ENCODE measurements around the gene TMUB2. TPM values are rescaled to one million over a fixed set of nuclear protein-coding genes. Genes with fewer than 3 reads are reported as not detected.

TMUB2 gene
- total and polyA plus RNA-seq, 2 of the 13 experiments (the other 11 are each of a cell fraction or from before 2014, with no cell fraction given), result 26.9 to 50.8 TPM

GRCh38 chr17:44137891-44138709 lies 48.7 kb upstream of the TMUB2 start (continued):
- TF ChIP-seq PAXIP1 (CRISPR knock-in tag; conservative IDR thresholded peaks at IDR 0.05), result peak; percentile 69; the same call in 1 of the 2 replicates
- TF ChIP-seq, protein P1, sequence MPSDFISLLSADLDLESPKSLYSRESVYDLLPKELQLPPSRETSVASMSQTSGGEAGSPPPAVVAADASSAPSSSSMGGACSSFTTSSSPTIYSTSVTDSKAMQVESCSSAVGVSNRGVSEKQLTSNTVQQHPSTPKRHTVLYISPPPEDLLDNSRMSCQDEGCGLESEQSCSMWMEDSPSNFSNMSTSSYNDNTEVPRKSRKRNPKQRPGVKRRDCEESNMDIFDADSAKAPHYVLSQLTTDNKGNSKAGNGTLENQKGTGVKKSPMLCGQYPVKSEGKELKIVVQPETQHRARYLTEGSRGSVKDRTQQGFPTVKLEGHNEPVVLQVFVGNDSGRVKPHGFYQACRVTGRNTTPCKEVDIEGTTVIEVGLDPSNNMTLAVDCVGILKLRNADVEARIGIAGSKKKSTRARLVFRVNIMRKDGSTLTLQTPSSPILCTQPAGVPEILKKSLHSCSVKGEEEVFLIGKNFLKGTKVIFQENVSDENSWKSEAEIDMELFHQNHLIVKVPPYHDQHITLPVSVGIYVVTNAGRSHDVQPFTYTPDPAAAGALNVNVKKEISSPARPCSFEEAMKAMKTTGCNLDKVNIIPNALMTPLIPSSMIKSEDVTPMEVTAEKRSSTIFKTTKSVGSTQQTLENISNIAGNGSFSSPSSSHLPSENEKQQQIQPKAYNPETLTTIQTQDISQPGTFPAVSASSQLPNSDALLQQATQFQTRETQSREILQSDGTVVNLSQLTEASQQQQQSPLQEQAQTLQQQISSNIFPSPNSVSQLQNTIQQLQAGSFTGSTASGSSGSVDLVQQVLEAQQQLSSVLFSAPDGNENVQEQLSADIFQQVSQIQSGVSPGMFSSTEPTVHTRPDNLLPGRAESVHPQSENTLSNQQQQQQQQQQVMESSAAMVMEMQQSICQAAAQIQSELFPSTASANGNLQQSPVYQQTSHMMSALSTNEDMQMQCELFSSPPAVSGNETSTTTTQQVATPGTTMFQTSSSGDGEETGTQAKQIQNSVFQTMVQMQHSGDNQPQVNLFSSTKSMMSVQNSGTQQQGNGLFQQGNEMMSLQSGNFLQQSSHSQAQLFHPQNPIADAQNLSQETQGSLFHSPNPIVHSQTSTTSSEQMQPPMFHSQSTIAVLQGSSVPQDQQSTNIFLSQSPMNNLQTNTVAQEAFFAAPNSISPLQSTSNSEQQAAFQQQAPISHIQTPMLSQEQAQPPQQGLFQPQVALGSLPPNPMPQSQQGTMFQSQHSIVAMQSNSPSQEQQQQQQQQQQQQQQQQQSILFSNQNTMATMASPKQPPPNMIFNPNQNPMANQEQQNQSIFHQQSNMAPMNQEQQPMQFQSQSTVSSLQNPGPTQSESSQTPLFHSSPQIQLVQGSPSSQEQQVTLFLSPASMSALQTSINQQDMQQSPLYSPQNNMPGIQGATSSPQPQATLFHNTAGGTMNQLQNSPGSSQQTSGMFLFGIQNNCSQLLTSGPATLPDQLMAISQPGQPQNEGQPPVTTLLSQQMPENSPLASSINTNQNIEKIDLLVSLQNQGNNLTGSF (CRISPR knock-in tag; IDR thresholded peaks at IDR 0.05), result no peak
- TF ChIP-seq SMARCE1 (IDR thresholded peaks at IDR 0.05; ENCODE audit: borderline replicate concordance), result no peak
- no peak for TF ChIP-seq NR1H2 (CRISPR knock-in tag; IDR thresholded peaks at IDR 0.05; ENCODE audit: borderline replicate concordance, low read depth)
- TF ChIP-seq ZBTB46 (CRISPR knock-in tag; IDR thresholded peaks at IDR 0.05; ENCODE audit: borderline replicate concordance), result no peak
- TF ChIP-seq, protein P2, sequence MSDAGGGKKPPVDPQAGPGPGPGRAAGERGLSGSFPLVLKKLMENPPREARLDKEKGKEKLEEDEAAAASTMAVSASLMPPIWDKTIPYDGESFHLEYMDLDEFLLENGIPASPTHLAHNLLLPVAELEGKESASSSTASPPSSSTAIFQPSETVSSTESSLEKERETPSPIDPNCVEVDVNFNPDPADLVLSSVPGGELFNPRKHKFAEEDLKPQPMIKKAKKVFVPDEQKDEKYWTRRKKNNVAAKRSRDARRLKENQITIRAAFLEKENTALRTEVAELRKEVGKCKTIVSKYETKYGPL (CRISPR knock-in tag; IDR thresholded peaks at IDR 0.05), result no peak
- TF ChIP-seq XBP1 (CRISPR knock-in tag; IDR thresholded peaks at IDR 0.05), result no peak; the same call in 1 of the 2 replicates
- no peak for TF ChIP-seq MATR3 (CRISPR knock-in tag; IDR thresholded peaks at IDR 0.05)
- no peak for TF ChIP-seq GRHL1 (CRISPR knock-in tag; conservative IDR thresholded peaks at IDR 0.05)
- TF ChIP-seq, protein P3, sequence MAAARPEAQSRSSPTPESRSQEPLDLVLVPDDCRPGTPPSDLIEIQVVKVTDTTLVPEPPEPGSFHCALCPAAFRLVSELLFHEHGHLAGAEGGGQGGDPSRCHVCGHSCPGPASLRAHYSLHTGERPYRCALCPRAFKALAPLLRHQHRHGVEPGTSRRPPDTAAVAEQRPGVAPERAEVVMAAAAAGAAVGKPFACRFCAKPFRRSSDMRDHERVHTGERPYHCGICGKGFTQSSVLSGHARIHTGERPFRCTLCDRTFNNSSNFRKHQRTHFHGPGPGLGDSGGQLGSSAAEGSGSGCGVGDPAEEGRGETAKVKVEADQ (CRISPR knock-in tag; IDR thresholded peaks at IDR 0.05; ENCODE audit: borderline replicate concordance), result no peak
- no peak for TF ChIP-seq ZNF644 (CRISPR knock-in tag; IDR thresholded peaks at IDR 0.05; ENCODE audit: low read depth)
- TF ChIP-seq, protein P4, sequence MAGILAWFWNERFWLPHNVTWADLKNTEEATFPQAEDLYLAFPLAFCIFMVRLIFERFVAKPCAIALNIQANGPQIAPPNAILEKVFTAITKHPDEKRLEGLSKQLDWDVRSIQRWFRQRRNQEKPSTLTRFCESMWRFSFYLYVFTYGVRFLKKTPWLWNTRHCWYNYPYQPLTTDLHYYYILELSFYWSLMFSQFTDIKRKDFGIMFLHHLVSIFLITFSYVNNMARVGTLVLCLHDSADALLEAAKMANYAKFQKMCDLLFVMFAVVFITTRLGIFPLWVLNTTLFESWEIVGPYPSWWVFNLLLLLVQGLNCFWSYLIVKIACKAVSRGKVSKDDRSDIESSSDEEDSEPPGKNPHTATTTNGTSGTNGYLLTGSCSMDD (CRISPR knock-in tag; IDR thresholded peaks at IDR 0.05), result no peak

Data from HepG2 (cell line).